HG02852 (cell line): ENCODE data around the gene UVRAG.

Source experiments
- ATAC-seq: cut with Tn5 transposase; IDR thresholded peaks from one replicate; pipeline ENCODE4 v1.9.1; 2021; ENCODE audit warnings: mild to moderate bottlenecking, moderate library complexity; ENCODE audit not compliant: unreplicated experiment

The UVRAG gene

GRCh38 chr11:76086743-76087635 lies 272.0 kb downstream of the UVRAG start:
- ATAC-seq, result no peak

- no peak for ATAC-seq
These were observed 272.7 kb downstream of the UVRAG start for GRCh38 chr11:76087749-76088148.

- no peak for ATAC-seq
These were observed 273.5 kb downstream of the UVRAG start for GRCh38 chr11:76088511-76088910.

- no peak for ATAC-seq
These were observed 275.2 kb downstream of the UVRAG start for GRCh38 chr11:76090174-76090573.

GRCh38 chr11:76090821-76091220 lies 275.8 kb downstream of the UVRAG start:
- no peak for ATAC-seq

- ATAC-seq, result no peak
These were observed 279.7 kb downstream of the UVRAG start for GRCh38 chr11:76094740-76095139.

- ATAC-seq, result no peak
These were observed 280.9 kb downstream of the UVRAG start for GRCh38 chr11:76095891-76096290.

GRCh38 chr11:76096552-76096951 lies 281.5 kb downstream of the UVRAG start:
- no peak for ATAC-seq

GRCh38 chr11:76102802-76103201 lies 287.8 kb downstream of the UVRAG start:
- ATAC-seq, result no peak

GRCh38 chr11:76103460-76103859 lies 288.4 kb downstream of the UVRAG start:
- no peak for ATAC-seq

- no peak for ATAC-seq
These were observed 289.3 kb downstream of the UVRAG start for GRCh38 chr11:76104285-76104684.

- no peak for ATAC-seq
These were observed 290.6 kb downstream of the UVRAG start for GRCh38 chr11:76105637-76106036.

GRCh38 chr11:76107971-76108370 lies 293.0 kb downstream of the UVRAG start:
- ATAC-seq, result no peak

GRCh38 chr11:76114238-76114637 lies 299.2 kb downstream of the UVRAG start:
- no peak for ATAC-seq

GRCh38 chr11:76115555-76115954 lies 300.5 kb downstream of the UVRAG start:
- no peak for ATAC-seq

- no peak for ATAC-seq
These were observed 304.0 kb downstream of the UVRAG start for GRCh38 chr11:76119032-76119431.

- ATAC-seq, result no peak
These were observed 304.8 kb downstream of the UVRAG start for GRCh38 chr11:76119779-76120178.

GRCh38 chr11:76120513-76121101 lies 305.6 kb downstream of the UVRAG start:
- ATAC-seq, result no peak

GRCh38 chr11:76123248-76123647 lies 308.2 kb downstream of the UVRAG start:
- ATAC-seq, result no peak

- no peak for ATAC-seq
These were observed 310.1 kb downstream of the UVRAG start for GRCh38 chr11:76124905-76125770.

GRCh38 chr11:76129729-76130128 lies 314.7 kb downstream of the UVRAG start:
- ATAC-seq, result no peak
